Tibial nerve (tissue), 4 donors: ENCODE data around the gene CTNNAL1. TPM values are rescaled to one million over a fixed set of nuclear protein-coding genes. Genes with fewer than 3 reads are reported as not detected.

Experiments
- small RNA-seq: library from RNA; depleted of rRNA; stranded (forward); fragments of <200 nt; gene quantifications from one replicate; pipeline ENCODE3, GENCODE V24; 2016
- total RNA-seq, 4 donors: library from RNA; depleted of rRNA; stranded (reverse); fragments of >200 nt; gene quantifications; one replicate each; pipeline ENCODE4 v1.1.0, GENCODE V29; 2016

CTNNAL1 gene
- total RNA-seq, 4 donors from 2014 or later: 52.8 to 144 (median 118) TPM

Small RNAs within 50 kb of the gene (small RNA-seq; reads per million reads assigned to genes)
- gene MIR32: not detected
- not detected for gene RF00019

Other genes with a start within 250 kb of the CTNNAL1 start
- not detected for gene ACTL7B, start 157.5 kb downstream of the CTNNAL1 start, total RNA-seq
- gene ACTL7A, start 151.2 kb downstream of the CTNNAL1 start, total RNA-seq: not detected
- gene ELP1, start 79.4 kb downstream of the CTNNAL1 start, total RNA-seq: 10 to 100 TPM; 21.6 to 61.4 (median 25.7) TPM
- gene ABITRAM, start 79.1 kb downstream of the CTNNAL1 start, total RNA-seq: 10 to 100 TPM in 1 of 4 donors, 1 to 10 TPM in 3; 8.2 to 14.0 (median 8.5) TPM
- gene TMEM245, start 106.4 kb upstream of the CTNNAL1 start, total RNA-seq: 100 to 1,000 TPM in 1 of 4 donors, 10 to 100 TPM in 3; 51.6 to 100 (median 89.5) TPM
- 10 to 100 TPM in 1 of 4 donors, 1 to 10 TPM in 3; 1.5 to 12.6 (median 2.8) TPM for gene FRRS1L, start 153.8 kb upstream of the CTNNAL1 start, total RNA-seq